ENCODE data around the gene ARHGAP20.

ARHGAP20 gene

DNA sequence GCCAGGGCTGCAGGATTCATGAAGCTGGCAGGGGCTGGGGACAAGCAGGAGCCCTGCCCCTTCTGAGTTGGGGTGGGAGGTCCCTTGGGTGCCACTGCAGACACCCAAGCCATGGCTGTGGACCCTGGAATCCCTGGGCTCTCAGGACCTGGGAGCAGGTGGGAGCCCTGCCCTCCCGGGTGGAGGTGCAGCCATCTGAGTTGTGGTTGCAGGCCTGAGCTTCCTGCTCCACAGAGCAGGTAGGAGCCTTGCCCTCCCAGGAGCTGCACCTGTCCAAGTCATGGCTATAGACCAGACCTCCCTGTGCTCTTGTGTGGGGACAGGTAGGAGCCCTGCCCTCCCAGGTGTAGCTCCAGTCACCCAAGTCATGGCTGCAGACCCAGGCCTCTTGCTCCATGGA lies 113.5 kb downstream of the ARHGAP20 start:
- CTCF ChIA-PET, result interaction anchor here (0.5 kb wide), 1 partner anchor 413 kb away, joined by 7 read pairs; no protein-coding TSS in a partner anchor
- Histone ChIP-seq H3K27ac (ENCODE audit: extremely low read depth, low read depth, low read length) (no peak overlapping the region), H3K9me3 (ENCODE audit: control insufficient read depth, insufficient read depth, low read depth, low read length) (no peaks in the 10 kb centered on the region), H3K4me3 (ENCODE audit: low read depth, low read length) (no peak overlapping the region), H3K4me1 (ENCODE audit: control insufficient read depth, insufficient read depth, low read length) (no peaks in the 10 kb centered on the region), H3K36me3 (ENCODE audit: control insufficient read depth in 2 of 2, insufficient read depth in 1 of 2, low read length in 2 of 2) (peaks cover 0 to 18% of the 10 kb centered on the region in 2 experiments; a peak in 2 of 3 replicates)
- no peak for TF ChIP-seq ZNF202 (tag by site-specific recombination; IDR thresholded peaks at IDR 0.05; ENCODE audit: borderline replicate concordance)
- no peak for TF ChIP-seq ZNF184 (tag by site-specific recombination; IDR thresholded peaks at IDR 0.05)
- TF ChIP-seq KLF8 (tag by site-specific recombination; IDR thresholded peaks at IDR 0.05), result no peak
- TF ChIP-seq, protein P1, sequence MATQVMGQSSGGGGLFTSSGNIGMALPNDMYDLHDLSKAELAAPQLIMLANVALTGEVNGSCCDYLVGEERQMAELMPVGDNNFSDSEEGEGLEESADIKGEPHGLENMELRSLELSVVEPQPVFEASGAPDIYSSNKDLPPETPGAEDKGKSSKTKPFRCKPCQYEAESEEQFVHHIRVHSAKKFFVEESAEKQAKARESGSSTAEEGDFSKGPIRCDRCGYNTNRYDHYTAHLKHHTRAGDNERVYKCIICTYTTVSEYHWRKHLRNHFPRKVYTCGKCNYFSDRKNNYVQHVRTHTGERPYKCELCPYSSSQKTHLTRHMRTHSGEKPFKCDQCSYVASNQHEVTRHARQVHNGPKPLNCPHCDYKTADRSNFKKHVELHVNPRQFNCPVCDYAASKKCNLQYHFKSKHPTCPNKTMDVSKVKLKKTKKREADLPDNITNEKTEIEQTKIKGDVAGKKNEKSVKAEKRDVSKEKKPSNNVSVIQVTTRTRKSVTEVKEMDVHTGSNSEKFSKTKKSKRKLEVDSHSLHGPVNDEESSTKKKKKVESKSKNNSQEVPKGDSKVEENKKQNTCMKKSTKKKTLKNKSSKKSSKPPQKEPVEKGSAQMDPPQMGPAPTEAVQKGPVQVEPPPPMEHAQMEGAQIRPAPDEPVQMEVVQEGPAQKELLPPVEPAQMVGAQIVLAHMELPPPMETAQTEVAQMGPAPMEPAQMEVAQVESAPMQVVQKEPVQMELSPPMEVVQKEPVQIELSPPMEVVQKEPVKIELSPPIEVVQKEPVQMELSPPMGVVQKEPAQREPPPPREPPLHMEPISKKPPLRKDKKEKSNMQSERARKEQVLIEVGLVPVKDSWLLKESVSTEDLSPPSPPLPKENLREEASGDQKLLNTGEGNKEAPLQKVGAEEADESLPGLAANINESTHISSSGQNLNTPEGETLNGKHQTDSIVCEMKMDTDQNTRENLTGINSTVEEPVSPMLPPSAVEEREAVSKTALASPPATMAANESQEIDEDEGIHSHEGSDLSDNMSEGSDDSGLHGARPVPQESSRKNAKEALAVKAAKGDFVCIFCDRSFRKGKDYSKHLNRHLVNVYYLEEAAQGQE (tag by site-specific recombination; IDR thresholded peaks at IDR 0.05), result no peak
- TF ChIP-seq ZNF48 (tag by site-specific recombination; IDR thresholded peaks at IDR 0.05), result no peak
- no peak for TF ChIP-seq ZNF623 (tag by site-specific recombination; IDR thresholded peaks at IDR 0.05)
- no peak for TF ChIP-seq ZNF433 (tag by site-specific recombination; IDR thresholded peaks at IDR 0.05; ENCODE audit: low read depth)
- POLR2A ChIA-PET, result interaction anchor here (0.6 kb wide), 1 partner anchor 33 kb away, joined by 4 read pairs; no protein-coding TSS in a partner anchor

DNA sequence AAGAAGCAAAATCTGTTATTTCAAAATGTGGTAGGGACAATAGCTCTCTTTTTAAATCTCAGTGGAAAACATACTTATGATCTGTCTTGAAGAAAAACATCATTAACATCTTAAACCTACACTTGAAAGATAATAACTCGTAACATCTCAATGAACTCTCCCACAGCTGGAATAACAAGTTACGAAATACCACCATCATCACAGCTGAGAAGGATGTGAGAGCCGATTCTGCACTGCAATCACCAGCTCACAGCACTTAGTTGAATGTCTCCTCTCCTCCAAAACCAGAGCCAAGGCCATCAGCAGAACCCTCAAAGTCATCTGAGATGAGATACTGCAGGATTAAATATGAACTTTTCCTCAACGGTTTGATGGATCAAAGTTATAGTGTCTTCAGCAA lies 124.3 kb downstream of the ARHGAP20 start:
- Histone ChIP-seq H3K27ac (ENCODE audit: extremely low read depth, low read depth, low read length) (no peak overlapping the region), H3K4me3 (ENCODE audit: low read depth, low read length) (no peak overlapping the region), H3K9me3 (ENCODE audit: control insufficient read depth, insufficient read depth, low read depth, low read length) (no peaks in the 10 kb centered on the region), H3K4me1 (ENCODE audit: control insufficient read depth, insufficient read depth, low read length) (no peaks in the 10 kb centered on the region), H3K36me3 (ENCODE audit: control insufficient read depth in 2 of 2, insufficient read depth in 1 of 2, low read length in 2 of 2) (peaks cover 0 to 15% of the 10 kb centered on the region in 2 experiments; a peak in 1 of 3 replicates)
- ChIA-PET POLR2A (no interaction called here), CTCF (no interaction called here)
- TF ChIP-seq, protein P2, sequence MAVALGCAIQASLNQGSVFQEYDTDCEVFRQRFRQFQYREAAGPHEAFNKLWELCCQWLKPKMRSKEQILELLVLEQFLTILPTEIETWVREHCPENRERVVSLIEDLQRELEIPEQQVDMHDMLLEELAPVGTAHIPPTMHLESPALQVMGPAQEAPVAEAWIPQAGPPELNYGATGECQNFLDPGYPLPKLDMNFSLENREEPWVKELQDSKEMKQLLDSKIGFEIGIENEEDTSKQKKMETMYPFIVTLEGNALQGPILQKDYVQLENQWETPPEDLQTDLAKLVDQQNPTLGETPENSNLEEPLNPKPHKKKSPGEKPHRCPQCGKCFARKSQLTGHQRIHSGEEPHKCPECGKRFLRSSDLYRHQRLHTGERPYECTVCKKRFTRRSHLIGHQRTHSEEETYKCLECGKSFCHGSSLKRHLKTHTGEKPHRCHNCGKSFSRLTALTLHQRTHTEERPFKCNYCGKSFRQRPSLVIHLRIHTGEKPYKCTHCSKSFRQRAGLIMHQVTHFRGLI (tag by site-specific recombination; IDR thresholded peaks at IDR 0.05), result no peak
- TF ChIP-seq SP3 (tag by site-specific recombination; IDR thresholded peaks at IDR 0.05) (no peak), ZNF19 (tag by site-specific recombination; IDR thresholded peaks at IDR 0.05; ENCODE audit: low read depth) (no peak), RBAK (tag by site-specific recombination; IDR thresholded peaks at IDR 0.05) (no peak), PRDM1 (tag by site-specific recombination; IDR thresholded peaks at IDR 0.05) (no peak), TRIM28 (IDR thresholded peaks at IDR 0.05; ENCODE audit: borderline replicate concordance, low read length) (no peak), ZNF791 (tag by site-specific recombination; IDR thresholded peaks at IDR 0.05) (no peak), OVOL3 (tag by site-specific recombination; IDR thresholded peaks at IDR 0.05) (no peak), ZNF23 (tag by site-specific recombination; IDR thresholded peaks at IDR 0.05; ENCODE audit: borderline replicate concordance) (no peak), ZNF530 (tag by site-specific recombination; IDR thresholded peaks at IDR 0.05; ENCODE audit: low read depth) (no peak)
- TF ChIP-seq, protein P3, sequence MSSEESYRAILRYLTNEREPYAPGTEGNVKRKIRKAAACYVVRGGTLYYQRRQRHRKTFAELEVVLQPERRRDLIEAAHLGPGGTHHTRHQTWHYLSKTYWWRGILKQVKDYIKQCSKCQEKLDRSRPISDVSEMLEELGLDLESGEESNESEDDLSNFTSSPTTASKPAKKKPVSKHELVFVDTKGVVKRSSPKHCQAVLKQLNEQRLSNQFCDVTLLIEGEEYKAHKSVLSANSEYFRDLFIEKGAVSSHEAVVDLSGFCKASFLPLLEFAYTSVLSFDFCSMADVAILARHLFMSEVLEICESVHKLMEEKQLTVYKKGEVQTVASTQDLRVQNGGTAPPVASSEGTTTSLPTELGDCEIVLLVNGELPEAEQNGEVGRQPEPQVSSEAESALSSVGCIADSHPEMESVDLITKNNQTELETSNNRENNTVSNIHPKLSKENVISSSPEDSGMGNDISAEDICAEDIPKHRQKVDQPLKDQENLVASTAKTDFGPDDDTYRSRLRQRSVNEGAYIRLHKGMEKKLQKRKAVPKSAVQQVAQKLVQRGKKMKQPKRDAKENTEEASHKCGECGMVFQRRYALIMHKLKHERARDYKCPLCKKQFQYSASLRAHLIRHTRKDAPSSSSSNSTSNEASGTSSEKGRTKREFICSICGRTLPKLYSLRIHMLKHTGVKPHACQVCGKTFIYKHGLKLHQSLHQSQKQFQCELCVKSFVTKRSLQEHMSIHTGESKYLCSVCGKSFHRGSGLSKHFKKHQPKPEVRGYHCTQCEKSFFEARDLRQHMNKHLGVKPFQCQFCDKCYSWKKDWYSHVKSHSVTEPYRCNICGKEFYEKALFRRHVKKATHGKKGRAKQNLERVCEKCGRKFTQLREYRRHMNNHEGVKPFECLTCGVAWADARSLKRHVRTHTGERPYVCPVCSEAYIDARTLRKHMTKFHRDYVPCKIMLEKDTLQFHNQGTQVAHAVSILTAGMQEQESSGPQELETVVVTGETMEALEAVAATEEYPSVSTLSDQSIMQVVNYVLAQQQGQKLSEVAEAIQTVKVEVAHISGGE (tag by site-specific recombination; conservative IDR thresholded peaks at IDR 0.05; ENCODE audit: low read depth), result no peak
- TF ChIP-seq, protein P4, sequence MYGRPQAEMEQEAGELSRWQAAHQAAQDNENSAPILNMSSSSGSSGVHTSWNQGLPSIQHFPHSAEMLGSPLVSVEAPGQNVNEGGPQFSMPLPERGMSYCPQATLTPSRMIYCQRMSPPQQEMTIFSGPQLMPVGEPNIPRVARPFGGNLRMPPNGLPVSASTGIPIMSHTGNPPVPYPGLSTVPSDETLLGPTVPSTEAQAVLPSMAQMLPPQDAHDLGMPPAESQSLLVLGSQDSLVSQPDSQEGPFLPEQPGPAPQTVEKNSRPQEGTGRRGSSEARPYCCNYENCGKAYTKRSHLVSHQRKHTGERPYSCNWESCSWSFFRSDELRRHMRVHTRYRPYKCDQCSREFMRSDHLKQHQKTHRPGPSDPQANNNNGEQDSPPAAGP (tag by site-specific recombination; IDR thresholded peaks at IDR 0.05), result no peak
- TF ChIP-seq, protein P5, sequence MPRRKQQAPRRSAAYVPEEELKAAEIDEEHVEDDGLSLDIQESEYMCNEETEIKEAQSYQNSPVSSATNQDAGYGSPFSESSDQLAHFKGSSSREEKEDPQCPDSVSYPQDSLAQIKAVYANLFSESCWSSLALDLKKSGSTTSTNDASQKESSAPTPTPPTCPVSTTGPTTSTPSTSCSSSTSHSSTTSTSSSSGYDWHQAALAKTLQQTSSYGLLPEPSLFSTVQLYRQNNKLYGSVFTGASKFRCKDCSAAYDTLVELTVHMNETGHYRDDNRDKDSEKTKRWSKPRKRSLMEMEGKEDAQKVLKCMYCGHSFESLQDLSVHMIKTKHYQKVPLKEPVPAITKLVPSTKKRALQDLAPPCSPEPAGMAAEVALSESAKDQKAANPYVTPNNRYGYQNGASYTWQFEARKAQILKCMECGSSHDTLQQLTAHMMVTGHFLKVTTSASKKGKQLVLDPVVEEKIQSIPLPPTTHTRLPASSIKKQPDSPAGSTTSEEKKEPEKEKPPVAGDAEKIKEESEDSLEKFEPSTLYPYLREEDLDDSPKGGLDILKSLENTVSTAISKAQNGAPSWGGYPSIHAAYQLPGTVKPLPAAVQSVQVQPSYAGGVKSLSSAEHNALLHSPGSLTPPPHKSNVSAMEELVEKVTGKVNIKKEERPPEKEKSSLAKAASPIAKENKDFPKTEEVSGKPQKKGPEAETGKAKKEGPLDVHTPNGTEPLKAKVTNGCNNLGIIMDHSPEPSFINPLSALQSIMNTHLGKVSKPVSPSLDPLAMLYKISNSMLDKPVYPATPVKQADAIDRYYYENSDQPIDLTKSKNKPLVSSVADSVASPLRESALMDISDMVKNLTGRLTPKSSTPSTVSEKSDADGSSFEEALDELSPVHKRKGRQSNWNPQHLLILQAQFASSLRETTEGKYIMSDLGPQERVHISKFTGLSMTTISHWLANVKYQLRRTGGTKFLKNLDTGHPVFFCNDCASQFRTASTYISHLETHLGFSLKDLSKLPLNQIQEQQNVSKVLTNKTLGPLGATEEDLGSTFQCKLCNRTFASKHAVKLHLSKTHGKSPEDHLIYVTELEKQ (tag by site-specific recombination; IDR thresholded peaks at IDR 0.05; ENCODE audit: borderline replicate concordance), result no peak
- TF ChIP-seq, protein P6, sequence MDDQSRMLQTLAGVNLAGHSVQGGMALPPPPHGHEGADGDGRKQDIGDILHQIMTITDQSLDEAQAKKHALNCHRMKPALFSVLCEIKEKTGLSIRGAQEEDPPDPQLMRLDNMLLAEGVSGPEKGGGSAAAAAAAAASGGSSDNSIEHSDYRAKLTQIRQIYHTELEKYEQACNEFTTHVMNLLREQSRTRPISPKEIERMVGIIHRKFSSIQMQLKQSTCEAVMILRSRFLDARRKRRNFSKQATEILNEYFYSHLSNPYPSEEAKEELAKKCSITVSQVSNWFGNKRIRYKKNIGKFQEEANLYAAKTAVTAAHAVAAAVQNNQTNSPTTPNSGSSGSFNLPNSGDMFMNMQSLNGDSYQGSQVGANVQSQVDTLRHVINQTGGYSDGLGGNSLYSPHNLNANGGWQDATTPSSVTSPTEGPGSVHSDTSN (CRISPR knock-in tag; IDR thresholded peaks at IDR 0.05), result no peak
